GM19193 (cell line): ENCODE data around the gene IFITM2.

Experiments
- POLR2A ChIP-seq: IDR thresholded peaks from 4 replicates; pipeline ENCODE4 v1.6.1; 2011; ENCODE audit not compliant: insufficient read depth, insufficient read length; ENCODE audit errors: extremely low read depth

The IFITM2 gene

GRCh38 chr11:307766-308708 is at the start of gene IFITM2:
Gene IFITM2 (plus strand): TSS chr11:307816. CDS start chr11:308193, 377 bp downstream.
- TF ChIP-seq POLR2A: peak; percentile 42

GRCh38 chr11:259413-259812 is 48.2 kb upstream of the IFITM2 start:
- no peak for TF ChIP-seq POLR2A

DNA sequence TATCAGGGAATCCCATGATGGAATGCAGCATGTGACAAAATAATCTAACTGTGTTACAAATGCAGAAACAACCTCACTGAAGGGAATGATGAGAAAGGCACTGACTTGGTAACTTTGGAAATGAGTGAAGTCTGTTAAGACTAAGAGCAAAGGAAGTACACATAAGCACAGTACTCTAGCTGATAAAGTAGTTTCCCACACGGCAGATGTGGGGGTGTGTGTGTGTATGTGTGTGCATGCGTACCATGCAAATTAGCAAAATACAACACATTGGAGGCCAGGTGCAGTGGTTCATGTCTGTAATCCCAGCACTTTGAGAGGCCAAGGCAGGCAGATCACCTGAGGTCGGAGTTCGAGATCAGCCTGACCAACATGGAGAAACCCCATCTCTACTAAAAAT is 46.0 kb upstream of the IFITM2 start:
- no peak for TF ChIP-seq POLR2A

DNA sequence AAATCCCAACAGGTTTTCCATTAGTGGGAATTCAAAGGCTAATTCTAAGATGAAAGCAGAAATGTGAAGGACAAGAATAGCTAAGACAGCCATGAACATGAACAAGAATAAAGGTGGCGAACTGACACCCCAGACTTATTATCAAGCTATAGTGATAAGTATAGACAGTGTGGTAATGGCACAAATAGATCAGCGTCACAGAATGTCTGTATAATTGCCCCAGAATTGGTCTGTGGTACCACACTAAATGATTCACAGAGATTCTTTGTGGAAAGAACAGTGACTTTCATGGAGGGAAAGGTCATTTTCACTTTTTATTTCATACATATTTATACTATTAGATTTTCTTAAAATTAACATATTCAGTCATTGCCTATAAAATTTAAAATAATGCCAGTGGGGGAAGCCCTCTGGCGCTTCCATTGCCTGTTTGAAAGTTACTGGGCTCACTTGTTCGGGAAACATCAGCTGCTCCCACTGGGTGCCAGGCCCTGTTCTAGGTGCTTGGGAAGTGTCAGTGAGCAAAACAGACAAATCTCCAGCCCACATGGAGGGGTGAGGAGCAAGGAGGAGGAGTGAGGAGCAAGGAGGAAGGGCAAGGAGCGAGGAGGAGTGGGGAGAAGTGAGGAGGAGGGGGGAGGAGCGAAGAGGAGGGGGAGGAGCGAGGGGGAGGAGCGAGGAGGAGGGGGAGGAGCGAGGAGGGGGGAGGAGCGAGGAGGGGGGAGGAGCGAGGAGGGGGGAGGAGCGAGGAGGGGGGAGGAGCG is 40.8 kb upstream of the IFITM2 start:
- TF ChIP-seq POLR2A: no peak

GRCh38 chr11:267491-267994 is 40.1 kb upstream of the IFITM2 start:
- peak; percentile 52 for TF ChIP-seq POLR2A

GRCh38 chr11:268716-269145 is 38.9 kb upstream of the IFITM2 start:
- TF ChIP-seq POLR2A: peak; percentile 48

DNA sequence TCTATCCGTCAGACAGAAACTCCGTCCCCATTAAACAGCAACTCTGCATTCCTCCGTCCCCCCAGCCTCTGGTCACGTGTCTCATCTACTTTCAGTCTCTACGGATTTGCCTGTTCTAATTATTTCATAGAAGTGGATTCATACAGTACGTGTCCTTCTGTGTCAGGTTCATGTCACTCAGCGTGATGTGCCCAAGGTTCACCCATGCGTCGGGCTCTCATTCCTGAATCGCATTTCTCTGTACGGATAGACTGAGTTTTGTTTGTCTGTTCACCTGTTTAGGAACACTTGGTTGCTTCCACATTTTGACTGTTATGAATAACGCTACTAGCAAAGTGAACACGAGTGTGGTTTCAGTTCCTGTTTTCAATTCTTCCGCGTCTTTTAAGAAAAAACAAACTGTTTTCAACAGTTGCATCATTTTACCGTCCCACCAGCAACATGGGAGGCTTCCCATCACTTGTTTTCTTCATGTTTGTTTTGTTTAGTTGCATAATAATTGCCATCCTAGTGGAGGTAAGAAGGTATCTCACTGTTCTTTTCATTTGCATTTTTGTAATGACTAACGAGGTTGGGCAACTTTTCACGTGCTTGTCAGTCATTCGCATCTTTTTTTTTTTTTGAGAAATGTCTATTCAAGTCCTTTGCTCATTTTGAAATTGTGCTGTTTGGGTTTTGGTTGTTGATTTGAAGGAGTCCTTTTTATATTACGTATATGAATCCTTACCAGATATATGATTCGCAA is 38.3 kb upstream of the IFITM2 start:
- peak; percentile 45 for TF ChIP-seq POLR2A

DNA sequence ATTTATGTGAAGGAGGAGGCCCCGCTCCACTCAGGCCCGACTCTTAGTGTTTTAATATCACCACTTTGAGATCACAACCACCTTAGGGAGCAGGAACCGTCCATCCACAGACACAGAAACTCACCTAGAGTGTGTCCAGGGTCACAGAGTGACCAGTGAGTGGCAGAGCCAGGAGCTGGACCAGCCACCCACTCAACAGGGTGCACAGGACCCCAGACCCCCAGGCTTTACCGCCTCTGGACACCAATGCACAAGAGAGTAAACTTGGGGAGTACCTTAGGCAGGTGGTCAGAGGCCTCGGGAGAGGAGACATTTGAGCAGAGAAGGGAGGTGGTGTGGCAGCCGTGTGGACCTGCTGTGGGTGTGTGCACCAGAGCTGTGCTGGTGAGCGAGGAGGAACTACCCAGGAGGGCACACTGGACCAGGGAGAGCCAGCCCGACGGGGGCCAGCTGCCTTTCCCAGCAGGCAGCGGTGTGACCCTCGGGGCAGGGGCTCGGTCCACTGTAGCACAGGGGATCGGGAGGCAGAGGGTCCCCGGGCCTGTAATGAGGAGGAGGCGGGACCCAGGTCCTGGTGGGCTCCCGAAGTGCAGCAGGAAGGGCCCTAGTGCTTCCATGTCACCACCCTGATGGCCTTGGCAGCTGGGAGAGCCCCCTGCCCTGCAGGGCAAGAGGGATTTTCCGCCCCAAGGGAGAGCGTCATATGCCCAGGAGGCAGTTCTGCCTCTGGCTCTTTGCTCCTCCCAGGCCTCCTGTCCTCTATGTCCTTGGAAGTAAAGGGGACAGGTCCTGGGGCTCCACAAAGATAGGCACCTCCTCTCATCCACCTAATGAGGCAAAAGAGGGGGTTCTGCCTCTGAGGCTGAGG is 36.9 kb upstream of the IFITM2 start:
- TF ChIP-seq POLR2A: no peak

GRCh38 chr11:271319-271715 is 36.3 kb upstream of the IFITM2 start:
- no peak for TF ChIP-seq POLR2A

GRCh38 chr11:272195-272930 is 35.3 kb upstream of the IFITM2 start:
- TF ChIP-seq POLR2A: no peak

DNA sequence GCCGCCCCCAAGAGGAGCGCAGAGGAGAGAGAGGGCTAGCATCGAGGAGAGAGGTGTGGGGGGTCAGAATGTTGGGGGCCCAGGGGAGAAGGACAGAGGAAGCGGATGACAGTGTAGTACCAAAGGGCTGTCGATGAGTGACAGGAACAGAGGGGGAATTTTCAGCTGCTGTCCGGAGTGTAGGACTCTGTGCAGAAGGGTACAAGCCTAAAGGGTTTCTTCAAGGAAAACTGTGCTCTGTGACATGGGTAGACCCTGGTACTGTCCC is 34.8 kb upstream of the IFITM2 start:
- no peak for TF ChIP-seq POLR2A

GRCh38 chr11:276219-276618 is 31.4 kb upstream of the IFITM2 start:
- no peak for TF ChIP-seq POLR2A
